Uterine smooth muscle cell (primary cell): ENCODE measurements around the gene PAF1. TPM values are rescaled to one million over a fixed set of nuclear protein-coding genes. Genes with fewer than 3 reads are reported as not detected.

ENCODE experiments used
- total RNA-seq: library from RNA; depleted of rRNA; stranded (reverse); fragments of >200 nt; gene quantifications from 2 replicates; pipeline ENCODE4 v1.2.3, GENCODE V29; 2014

Gene PAF1
- 38.4 and 55.6 TPM in 2 replicates for total RNA-seq

GRCh38 chr19:39390751-39391437, at the start of gene PAF1, which contains the start of gene MED29:
TSS of gene PAF1 (minus strand) at chr19:39391106. CDS start at chr19:39390864, 242 bp downstream.
TSS of gene MED29 (plus strand) at chr19:39391378. CDS start at chr19:39391423, 45 bp downstream.

GRCh38 chr19:39435499-39436349, 44.8 kb upstream of the PAF1 start, which contains the start of gene RPS16:
TSS of gene RPS16 (minus strand) at chr19:39435949. CDS start at chr19:39435895, 54 bp downstream.

GRCh38 chr19:39412100-39412866, 21.4 kb upstream of the PAF1 start, which contains the start of gene PLEKHG2:
TSS of gene PLEKHG2 (plus strand) at chr19:39412669. CDS start at chr19:39414087, 1,418 bp downstream.

GRCh38 chr19:39406656-39407409, 15.9 kb upstream of the PAF1 start, which contains the start of gene ZFP36:
TSS of gene ZFP36 (plus strand) at chr19:39406847. CDS start at chr19:39406905, 58 bp downstream.

GRCh38 chr19:39341719-39342604, 48.9 kb downstream of the PAF1 start, which contains the start of gene SAMD4B:
TSS of gene SAMD4B (plus strand) at chr19:39342421. CDS start at chr19:39356894, 14,473 bp downstream.

Other genes starting within 250 kb of the PAF1 start
- not detected in 2 replicates for gene NCCRP1, start 194.1 kb downstream of the PAF1 start, total RNA-seq
- gene SYCN, start 186.8 kb downstream of the PAF1 start, total RNA-seq = not detected in 2 replicates
- gene IFNL3, start 146.1 kb downstream of the PAF1 start, total RNA-seq = not detected in 2 replicates
- not detected in 2 replicates for gene IFNL4, start 142.2 kb downstream of the PAF1 start, total RNA-seq
- not detected in 2 replicates for gene IFNL2, start 122.7 kb downstream of the PAF1 start, total RNA-seq
- not detected in 2 replicates for gene IFNL1, start 94.7 kb downstream of the PAF1 start, total RNA-seq
- gene LRFN1, start 70.2 kb downstream of the PAF1 start, total RNA-seq = 0.25 TPM in 1 of 2 replicates, not detected in the other
- 0.44 and 0.50 TPM in 2 replicates for gene GMFG, start 55.1 kb downstream of the PAF1 start, total RNA-seq
- 59.9 and 60.4 TPM in 2 replicates for gene SAMD4B, start 48.7 kb downstream of the PAF1 start, total RNA-seq
- gene MED29, start 272 bp upstream of the PAF1 start, total RNA-seq = 15.2 and 20.6 TPM in 2 replicates
- 1.8 and 3.0 TPM in 2 replicates for gene ZFP36, start 15.7 kb upstream of the PAF1 start, total RNA-seq
- 9.0 and 16.4 TPM in 2 replicates for gene PLEKHG2, start 21.6 kb upstream of the PAF1 start, total RNA-seq
- gene RPS16, start 44.8 kb upstream of the PAF1 start, total RNA-seq = 111 and 167 TPM in 2 replicates
- gene SUPT5H, start 54.5 kb upstream of the PAF1 start, total RNA-seq = 63.1 and 67.6 TPM in 2 replicates
- 57.5 and 84.0 TPM in 2 replicates for gene TIMM50, start 89.7 kb upstream of the PAF1 start, total RNA-seq
- 0.12 and 0.55 TPM in 2 replicates for gene DLL3, start 107.8 kb upstream of the PAF1 start, total RNA-seq
- gene SELENOV, start 124.0 kb upstream of the PAF1 start, total RNA-seq = not detected in 2 replicates
- 4.5 and 7.5 TPM in 2 replicates for gene EID2B, start 141.7 kb upstream of the PAF1 start, total RNA-seq
- 10.2 and 16.3 TPM in 2 replicates for gene EID2, start 149.1 kb upstream of the PAF1 start, total RNA-seq
- gene LGALS13, start 211.4 kb upstream of the PAF1 start, total RNA-seq = not detected in 2 replicates